Measurements from ENCODE around the gene BTN1A1.

- TF ChIP-seq ZNF121 (CRISPR knock-in tag; IDR thresholded peaks at IDR 0.05) (no peak), ESRRA (CRISPR knock-in tag; IDR thresholded peaks at IDR 0.05; ENCODE audit: borderline replicate concordance) (no peak), HMGA2 (CRISPR knock-in tag; IDR thresholded peaks at IDR 0.05) (no peak), CTCF (IDR thresholded peaks at IDR 0.05) (no peak), ZNF263 (CRISPR knock-in tag; IDR thresholded peaks at IDR 0.05; ENCODE audit: low read depth) (no peak), ZSCAN18 (CRISPR knock-in tag; IDR thresholded peaks at IDR 0.05) (no peak)
Observed at GRCh38 chr6:26474439-26474881, 25.6 kb upstream of the BTN1A1 start.

Measured in WTC11 (cell line).